Neural cell (in vitro differentiated cells): ENCODE data around the gene MTMR3.
"Not testable (repeated sequence)": the region's sequence is repeated elsewhere in the genome, so short reads cannot be mapped to it uniquely, and the experiment has no call there.

Experiments used
- CTCF ChIP-seq: fragments of 450-650 bp; IDR thresholded peaks from 2 replicates; pipeline ENCODE4 v1.5.1; 2014; ENCODE audit warnings: antibody characterized with exemption, mild to moderate bottlenecking, moderate library complexity; ENCODE audit not compliant: poor library complexity, severe bottlenecking
- EP300 ChIP-seq: fragments of 450-650 bp; conservative IDR thresholded peaks from 2 replicates; pipeline ENCODE4 v1.6.1; 2014; ENCODE audit warnings: antibody characterized with exemption, mild to moderate bottlenecking, moderate library complexity; ENCODE audit not compliant: poor library complexity, severe bottlenecking
- EZH2 ChIP-seq: fragments of 200-600, 300-800 bp; shearing (Covaris generic), sonication (generic); IDR thresholded peaks from 2 replicates; pipeline ENCODE4 v1.6.1; 2014; ENCODE audit warnings: antibody characterized with exemption, low read length, borderline replicate concordance, mild to moderate bottlenecking; ENCODE audit not compliant: insufficient read depth, poor library complexity, severe bottlenecking
- MXI1 ChIP-seq: fragments of 450-650 bp; conservative IDR thresholded peaks from 2 replicates; pipeline ENCODE4 v1.6.1; 2014; ENCODE audit warnings: antibody characterized with exemption, mild to moderate bottlenecking; ENCODE audit not compliant: poor library complexity, severe bottlenecking
- POLR2AphosphoS5 ChIP-seq: IDR thresholded peaks from 2 replicates; pipeline ENCODE4 v1.6.1; 2012
- RAD21 ChIP-seq: fragments of 450-650 bp; conservative IDR thresholded peaks from 2 replicates; pipeline ENCODE4 v1.6.1; 2014; ENCODE audit warnings: antibody characterized with exemption, mild to moderate bottlenecking, moderate library complexity
- REST ChIP-seq: IDR thresholded peaks from 2 replicates; pipeline ENCODE4 v1.6.1; 2012; ENCODE audit warnings: borderline replicate concordance
- SMC3 ChIP-seq: fragments of 450-650 bp; conservative IDR thresholded peaks from 2 replicates; pipeline ENCODE4 v1.6.1; 2014; ENCODE audit warnings: antibody characterized with exemption, mild to moderate bottlenecking, moderate library complexity; ENCODE audit not compliant: poor library complexity

GRCh38 chr22:29836791-29837370, 46.1 kb upstream of the MTMR3 start:
- not testable (repeated sequence) for TF ChIP-seq CTCF, SMC3, EZH2, MXI1, POLR2AphosphoS5, EP300, REST, RAD21
